GM19467 (cell line): Measurements from ENCODE around the gene METTL8.

Source experiments
- ATAC-seq: cut with Tn5 transposase; IDR thresholded peaks from one replicate; pipeline ENCODE4 v1.9.1; 2021; ENCODE audit warnings: mild to moderate bottlenecking, moderate library complexity; ENCODE audit not compliant: unreplicated experiment

METTL8 gene

DNA sequence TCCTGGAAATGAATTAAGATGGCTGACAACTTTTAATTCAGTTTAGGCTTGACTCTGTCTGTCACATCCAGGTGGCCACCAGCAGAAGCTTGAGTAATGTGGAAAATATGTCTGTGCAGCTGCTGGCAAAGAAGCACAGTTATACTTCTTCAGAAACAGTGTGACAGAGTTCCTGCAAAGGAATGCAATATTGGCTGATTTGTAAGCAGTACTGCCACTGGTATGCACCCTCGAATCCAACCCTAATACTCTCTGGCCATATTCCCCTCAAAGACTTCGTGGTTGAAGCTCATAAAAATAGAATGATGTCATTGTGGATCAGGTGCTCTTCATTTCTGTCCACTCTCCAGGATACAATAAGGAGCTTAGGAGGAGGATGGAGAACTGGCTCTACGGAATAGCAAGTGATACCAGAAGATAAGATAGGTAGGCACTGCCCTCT lies 86.2 kb downstream of the METTL8 start:
- ATAC-seq: no peak

DNA sequence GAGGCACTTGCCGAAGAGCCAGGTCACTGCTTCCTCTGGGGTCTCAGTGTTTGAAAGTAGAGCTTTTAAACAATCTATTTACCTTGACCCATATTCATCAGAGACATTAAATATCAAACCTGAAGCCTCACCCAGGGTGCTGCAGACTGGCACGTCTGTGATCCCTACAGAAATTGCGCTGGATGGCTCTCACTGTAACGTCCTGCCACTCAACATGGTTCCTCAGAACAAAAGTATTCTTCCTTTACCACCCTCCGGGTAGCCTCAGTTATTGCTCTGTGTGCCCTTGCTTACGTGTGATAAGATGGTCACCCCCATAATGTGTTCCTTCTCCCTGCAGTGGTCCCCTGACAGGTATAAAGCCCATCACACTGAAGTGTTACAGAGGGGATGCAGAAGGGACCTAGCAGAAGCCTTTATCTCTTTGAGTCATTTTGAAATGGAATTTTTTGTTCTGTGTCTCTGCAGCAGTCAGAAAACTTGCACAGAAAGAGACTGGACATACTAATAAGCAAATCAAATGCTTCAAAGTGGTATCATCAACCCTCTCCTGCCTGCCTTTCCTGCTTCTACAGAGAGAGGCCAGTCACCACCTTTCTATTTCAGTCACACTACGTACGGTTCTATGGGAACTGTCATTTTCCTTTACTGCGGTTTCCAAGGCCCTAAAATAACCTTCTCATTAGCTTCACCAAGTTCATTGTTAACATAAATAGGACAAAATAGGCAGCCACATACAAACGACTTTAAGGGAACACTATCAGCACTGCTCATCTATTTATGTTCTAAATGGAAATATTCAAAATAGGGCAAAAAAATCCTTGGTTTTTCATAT lies 86.8 kb downstream of the METTL8 start:
- ATAC-seq: no peak

DNA sequence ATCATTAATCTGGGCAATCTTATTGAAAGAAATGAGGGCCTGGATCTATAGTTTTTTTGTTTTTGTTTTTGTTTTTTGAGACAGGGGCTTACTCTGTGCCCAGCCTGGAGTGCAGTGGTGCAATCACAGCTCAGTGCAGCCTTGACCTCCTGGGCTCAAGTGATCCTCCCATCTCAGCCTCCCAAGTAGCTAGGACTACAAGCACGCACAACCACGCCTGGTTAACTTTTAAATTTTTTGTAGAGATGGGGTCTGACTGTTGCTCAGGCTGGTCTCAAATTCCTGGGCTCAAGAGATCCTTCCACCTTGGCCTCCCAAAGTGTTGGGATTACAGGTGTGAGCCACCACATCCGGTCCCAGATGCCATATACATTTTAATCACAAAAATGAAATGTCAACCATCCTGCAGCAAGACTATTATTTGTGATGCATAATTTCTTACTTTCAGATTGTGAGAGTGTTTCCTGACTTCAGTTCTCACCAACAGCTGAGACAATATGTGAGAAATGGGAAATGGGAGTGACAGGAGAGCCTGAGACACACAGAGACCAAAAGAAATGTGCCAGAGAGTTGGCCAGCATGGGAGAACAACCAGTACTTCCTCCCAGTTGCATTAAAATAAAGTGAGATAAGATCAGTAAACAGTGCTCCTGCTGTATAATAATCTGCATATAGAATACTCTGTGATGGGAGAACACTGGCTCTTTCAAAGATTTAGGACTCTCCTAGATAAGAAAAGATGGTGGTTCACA lies 87.6 kb downstream of the METTL8 start:
- no peak for ATAC-seq

DNA sequence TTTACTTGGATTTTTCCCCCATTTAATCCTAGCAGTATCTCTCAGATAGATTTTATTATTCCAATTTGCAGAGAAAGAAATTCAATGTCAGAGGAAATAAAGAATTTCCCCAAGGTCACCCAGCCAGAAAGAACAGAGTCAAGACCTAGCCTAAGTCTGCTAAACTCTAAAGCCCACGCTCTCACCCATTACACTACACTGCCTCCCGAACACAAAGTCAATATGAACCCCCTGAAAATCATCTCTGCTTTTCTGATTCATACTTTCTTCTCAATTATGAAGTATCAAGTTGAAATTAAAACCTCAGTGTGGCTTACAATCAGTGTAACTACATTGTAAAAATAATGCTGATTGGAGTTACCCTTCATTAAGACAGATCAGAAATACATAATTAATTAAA lies 89.6 kb downstream of the METTL8 start:
- ATAC-seq: no peak

DNA sequence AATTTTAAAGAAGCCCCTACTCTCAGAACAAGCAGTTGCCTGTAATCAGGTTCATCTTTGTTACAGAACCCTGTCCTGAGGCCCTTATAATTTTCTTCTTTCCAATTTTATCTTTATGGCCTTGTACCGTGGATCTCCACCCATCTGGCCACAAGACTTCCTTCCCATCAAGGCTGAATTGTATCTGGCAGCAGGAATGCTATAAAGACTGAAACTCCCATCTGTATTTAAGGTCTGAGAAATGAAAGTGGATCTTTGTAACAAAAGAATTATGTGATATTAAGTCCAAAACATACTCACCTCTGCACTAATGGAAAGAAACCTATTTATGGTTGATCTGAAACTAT lies 91.8 kb downstream of the METTL8 start:
- ATAC-seq: no peak

DNA sequence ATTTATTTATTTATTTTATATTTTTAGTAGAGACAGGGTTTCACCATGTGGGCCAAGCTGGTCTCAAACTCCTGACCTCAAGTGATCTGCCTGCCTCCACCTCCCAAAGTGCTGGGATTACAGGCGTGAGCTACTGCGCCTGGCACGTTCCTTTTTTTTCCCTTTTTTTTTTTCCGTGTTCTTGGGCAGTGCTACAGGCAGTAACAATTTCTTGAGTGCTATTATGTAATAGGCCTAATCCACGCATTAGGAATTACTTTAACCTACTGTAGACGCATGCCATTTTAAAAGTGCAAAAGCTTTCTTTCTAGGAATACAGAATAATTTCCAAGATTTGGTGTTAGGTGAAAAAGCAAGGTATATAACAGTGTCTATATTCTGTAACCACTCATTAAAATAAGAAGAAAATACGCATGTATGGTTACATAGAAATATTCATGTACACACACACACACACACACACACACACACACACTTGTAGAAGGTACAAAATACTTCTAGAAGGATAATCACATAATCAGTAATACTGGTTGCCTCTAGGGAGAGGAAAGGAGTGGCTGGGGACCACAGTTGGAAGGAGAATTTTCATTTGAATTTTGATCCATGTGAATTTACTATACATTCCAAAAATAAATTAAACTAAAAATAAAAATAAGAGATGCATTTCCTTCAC lies 92.3 kb downstream of the METTL8 start:
- ATAC-seq: no peak

DNA sequence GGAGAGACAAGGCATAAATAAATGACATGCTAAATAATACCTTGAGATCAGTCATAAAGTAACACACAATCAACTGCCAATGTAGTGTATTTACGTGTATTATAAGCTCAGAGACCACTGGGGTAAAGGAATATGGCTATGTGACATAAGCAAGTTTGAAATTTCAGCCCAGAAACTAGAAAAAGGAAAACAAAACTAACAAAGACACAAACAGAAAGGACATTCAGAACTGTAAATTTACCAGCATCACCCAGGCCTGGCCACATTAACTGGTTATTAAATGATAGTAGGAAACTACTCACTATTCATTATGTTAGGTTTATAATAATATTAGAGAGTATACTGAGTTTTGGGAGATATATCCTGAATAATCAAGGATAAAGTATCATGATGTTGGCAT lies 98.8 kb downstream of the METTL8 start:
- no peak for ATAC-seq

DNA sequence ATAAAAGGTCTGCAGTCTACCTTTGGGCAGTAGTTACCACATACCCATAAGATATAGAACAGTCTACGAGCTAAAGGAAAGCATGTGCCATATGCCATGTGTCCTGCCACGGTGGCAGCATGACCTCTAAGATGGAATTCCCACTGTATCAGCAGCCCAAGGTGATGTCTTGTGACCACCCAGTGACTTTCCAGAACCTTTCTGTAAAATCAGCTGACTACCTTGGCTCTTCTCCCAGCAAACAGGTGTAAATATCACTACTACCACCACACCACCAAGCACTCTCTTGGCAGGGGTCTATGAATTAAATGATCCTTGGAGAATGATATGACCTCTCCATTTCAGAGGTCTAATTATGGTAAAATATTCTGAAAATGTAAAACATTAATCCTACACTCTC lies 99.6 kb downstream of the METTL8 start:
- no peak for ATAC-seq

DNA sequence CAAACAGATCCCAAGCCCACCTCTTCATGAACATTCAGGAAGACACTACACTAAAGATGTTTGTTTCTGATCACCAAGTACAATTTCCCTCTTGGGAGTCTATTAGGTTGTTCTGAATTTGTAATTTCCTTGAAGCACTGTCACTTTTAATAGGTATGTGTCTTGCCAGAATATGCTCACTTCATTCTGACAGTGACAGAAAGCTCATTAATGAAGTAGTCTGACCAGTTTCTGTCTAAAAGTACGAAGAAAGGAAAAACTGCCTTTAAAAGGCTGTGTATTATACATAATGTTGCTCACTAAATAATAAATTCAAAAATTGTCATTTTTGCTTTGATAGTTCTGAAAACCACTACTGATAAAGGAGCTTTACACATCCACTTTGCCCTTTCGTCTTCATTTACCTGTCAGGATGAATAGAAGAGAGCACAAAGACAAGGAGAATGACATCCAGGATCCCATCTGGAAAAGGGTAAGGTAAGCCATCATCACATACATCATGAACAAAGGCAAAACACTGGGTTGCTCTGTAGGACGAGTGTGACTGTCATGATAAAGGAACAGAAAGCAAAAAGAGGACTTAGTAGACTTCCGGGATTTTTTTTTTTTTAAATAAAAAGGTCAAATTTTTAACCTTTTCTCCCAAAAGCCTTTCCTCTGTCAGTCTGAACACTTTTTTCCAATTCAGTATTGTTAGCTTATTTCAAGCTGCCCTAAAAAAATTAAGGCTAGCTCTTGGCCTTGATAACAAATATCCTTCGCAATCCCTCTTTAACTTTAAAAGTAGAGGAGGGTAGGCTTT lies 103.4 kb downstream of the METTL8 start:
- ATAC-seq: no peak

DNA sequence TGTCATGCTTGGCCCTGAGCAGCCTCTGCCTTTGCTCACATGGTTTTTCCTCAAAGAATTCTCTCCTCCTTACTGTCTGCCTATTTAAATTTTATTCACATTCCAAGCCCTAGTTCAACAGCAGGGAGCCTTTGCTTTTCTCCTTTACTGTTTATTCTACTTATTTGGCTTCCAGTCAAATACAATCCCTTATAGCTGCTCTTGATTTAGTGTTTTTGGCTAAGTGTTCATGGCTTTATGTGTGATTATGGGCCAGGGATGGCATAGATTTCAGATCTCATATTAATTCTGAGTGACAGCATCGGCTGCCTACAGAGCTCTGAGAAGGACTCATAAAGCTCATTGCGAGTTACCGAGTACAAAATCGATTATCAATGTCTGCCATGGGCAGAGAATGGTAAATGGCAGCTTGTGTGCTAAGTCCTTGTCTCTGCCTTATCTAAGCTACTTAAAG lies 106.7 kb downstream of the METTL8 start:
- no peak for ATAC-seq

DNA sequence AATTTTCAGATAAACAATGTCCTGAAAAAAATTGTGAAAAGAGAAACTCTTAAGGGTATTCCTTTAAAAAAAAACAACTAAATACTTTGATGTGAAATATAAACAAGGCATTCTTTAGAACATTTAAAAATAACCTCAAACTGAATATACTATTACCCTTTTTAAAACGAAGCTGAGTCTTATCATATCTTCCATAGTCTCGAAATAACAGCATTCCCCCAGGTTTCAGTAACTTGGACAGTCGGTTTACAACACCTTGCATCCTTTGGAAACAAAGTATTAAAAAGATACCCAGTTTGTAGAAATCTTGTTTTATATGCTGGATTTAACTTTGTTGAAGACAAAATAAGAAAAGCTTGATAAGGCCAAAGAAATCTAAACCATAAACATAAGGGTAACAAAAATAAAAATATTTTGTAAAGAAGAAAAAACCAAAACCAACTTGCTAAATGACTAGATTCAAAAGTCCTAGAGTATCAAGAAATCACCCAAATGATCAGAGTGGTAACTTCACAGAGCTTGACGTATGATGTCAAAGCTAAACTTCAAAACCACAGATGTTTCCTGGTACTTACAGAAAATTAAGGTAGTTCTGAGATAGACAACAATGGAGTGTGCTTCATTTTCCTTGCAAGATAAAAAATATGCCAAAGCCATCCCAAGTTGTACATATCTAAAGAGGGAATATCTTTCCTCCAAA lies 107.8 kb downstream of the METTL8 start:
- no peak for ATAC-seq

DNA sequence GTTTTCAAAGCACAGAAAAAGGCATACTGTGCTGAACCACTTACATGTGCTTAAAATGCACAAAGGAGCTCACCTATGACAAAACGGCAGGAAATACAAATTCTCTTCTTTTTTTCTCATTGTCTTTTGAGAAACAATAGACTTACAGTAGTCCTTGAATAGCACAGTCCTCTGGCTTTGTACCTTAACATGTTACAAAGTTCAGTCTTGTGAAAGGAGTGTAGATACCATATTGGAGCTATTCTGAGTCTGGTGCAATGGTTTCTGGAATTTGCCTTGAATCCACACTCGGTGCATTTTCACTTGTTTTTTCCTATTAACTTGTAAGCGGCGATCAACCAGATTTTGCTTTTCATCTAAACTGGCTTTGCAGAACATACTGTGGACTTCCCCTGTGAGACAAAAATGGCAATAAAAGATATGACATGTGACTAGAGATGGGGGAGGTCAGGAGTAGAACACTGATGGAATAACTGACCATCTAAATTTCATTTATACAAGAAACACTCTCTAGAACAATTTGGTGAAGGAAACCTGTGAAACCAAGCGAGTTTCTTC lies 109.7 kb downstream of the METTL8 start:
- no peak for ATAC-seq

DNA sequence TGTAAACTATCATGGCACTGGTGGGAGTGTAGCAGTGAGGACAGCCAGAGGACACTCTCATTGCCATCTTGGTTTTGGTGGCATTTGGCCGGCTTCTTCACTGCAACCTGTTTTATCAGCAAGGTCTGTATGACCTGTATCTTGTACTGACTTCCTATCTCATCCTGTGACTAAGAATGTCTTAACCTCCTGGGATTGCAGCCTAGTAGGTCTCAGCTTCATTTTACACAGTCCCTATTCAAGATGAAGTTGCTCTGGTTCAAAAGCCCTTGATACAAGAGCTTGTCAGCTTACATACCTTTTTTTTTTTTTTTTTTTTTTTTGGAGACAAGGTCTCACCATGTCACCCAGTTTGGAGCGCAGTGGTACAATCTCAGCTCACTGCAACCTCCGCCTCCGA lies 110.9 kb downstream of the METTL8 start:
- no peak for ATAC-seq

DNA sequence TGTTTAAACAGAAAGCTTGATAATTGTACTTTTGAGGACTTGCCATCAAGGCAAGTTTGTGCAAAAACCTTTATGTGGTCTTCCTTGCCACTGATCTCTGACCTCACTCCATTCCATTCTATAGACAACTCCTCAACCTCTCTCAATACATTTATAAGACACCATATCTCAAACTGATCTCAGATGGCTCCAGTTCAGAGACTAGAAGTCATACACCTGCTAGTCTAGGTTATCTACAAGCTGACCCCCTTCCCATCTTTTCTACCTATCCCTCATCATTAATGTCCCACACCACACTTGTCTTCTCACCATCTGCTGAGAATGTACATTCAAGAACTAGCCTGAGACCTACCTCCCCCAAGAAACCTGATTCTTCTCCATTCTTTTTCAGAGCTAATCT lies 113.1 kb downstream of the METTL8 start:
- ATAC-seq: no peak

DNA sequence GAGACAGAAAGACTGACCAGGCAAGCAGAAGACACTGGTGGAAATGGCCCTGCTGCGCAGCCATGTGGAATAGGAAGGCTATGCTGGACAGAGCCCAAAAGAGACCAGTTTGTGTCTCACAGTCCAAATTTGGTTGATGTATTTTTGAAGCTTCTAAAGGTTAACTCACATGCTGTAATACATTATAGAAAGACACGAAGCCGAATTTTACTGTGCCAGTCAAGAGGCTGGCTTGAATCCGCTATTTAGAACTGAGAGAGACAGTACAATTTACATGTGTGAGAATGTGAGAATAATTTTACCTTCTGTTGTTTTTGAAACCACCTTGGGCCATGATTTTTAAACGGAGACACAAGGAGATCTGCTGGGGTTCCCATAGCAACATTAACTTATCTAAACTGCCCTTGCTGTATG lies 113.6 kb downstream of the METTL8 start:
- no peak for ATAC-seq

DNA sequence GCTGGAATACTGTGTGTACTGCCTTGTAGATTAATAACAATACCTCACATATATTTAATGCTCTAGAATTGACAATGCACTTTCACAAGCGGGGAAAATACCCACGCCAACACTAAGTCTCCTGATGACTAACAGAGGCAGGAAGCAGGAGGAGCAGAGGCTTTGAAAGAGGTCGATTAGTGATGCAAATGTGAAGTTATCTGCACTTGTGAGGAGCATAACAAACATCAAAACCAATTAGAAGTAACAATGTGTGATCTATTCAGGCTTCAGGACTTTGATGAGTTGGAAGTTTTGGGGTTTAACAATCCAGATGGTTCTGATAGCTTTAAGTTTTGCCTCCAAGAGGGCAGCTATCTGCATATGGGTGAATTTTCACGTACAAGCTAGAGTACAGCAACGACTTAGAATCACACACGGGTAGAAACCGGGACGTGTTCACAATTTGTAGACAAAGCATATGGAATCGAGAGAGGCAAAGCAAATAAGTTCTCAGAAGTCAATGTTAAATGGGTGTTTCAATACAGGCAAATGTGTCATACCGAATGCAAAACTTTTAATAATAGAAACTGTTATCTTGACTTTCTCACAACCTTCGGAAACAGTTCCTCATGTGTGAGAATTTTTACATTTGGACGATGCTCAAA lies 114.5 kb downstream of the METTL8 start:
- ATAC-seq: peak; percentile 44

DNA sequence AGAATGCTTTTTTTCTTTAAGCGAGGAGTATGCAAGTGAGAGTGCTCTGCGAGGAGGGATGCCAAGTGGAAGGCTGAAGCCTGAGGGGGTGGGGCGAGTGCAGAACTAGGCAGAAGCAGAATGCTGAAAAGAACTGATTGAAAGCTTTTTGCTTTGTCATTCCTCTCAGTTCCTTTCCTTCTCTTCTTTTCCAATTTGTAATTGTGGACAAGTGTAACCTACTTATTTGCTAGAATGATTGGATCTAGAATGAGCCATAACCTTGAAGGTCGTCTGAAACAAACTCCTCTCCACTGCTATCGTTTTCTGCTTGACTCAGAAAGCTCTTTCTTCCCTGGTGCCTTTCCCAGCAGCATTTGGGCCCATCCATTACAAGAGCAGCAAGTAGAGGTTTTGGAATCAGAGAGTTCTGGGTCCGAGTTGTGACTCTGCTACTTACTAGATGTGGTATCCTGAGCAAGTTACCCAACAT lies 115.3 kb downstream of the METTL8 start:
- no peak for ATAC-seq

DNA sequence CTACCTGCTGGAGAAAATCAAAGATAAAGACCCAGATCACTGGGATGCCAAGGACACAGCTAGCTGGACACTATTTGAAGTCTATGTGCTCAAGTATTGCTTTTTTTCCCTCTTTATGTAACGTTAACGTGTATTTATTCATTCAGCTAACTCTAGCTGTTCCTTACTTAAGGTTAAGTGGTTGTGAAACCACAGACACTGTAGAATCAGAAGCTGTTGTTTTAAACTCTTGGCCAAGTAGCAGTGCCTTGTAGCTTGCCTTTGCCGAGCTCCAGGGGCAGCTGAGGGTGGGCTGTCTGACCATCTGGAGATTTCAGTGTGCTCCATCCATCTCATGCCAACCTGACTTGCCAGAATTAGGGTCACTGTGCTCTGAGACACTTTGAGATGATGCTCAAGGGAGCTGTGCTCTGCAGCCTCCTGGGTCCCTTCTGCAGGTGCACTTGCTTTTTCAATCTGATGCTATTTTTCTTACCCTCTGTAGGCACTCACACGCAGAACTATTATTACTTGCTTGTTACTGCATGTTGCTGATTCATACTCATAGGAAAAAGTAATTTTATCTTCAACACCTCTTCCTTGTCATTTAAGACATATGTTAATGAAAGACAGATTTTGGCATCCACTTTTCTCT lies 116.2 kb downstream of the METTL8 start:
- ATAC-seq: no peak

DNA sequence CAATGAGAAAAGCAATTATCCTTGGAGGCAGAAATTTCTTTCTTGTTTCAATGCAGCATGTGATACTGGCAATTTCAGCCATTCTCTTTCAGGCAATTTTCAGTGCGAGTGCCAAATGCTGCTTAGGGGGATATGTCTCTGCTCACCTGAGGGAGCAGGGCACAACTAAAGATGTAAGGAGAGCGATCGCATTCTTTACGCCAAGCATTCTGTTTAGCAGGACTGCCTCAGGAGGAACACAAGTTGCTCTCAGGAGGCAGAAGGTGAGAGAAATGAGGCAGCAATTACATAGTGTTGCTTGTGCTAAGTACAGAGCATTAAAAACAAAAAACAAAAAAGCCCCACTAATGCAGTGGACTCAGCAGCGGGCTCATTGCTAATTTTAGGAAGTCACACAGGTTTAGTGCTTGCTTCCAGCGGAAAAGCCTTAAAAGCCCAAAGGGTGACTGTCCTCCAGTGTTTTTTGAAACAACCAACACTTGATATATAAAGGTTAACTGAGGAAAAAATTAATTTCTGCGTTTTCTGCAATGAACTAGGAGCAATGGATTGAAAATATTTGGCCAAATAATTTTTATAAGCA lies 116.9 kb downstream of the METTL8 start:
- no peak for ATAC-seq
